Keratinocyte (primary cell): ENCODE data around the gene VANGL2.

Source experiments
- EZH2 ChIP-seq: IDR thresholded peaks from one replicate; pipeline ENCODE4 v1.6.1; 2012; ENCODE audit warnings: inconsistent platforms, mild to moderate bottlenecking, low read length, moderate library complexity
- TF ChIP-seq, protein P1 (sequence below), 3 experiments: IDR thresholded peaks in 1 of 3; conservative IDR thresholded peaks in 1 of 3; optimal IDR thresholded peaks in 1 of 3; 2 replicates in 2 of 3; 3 replicates in 1 of 3; pipeline versions ENCODE3 to v1.5.1; 2011; ENCODE audit warnings: low read length in 3 of 3, mild to moderate bottlenecking in 3 of 3, moderate library complexity in 2 of 3, control low read depth in 1 of 3, inconsistent platforms in 1 of 3; ENCODE audit not compliant: insufficient read depth in 2 of 3; ENCODE audit errors: extremely low read depth in 1 of 3

DNA sequence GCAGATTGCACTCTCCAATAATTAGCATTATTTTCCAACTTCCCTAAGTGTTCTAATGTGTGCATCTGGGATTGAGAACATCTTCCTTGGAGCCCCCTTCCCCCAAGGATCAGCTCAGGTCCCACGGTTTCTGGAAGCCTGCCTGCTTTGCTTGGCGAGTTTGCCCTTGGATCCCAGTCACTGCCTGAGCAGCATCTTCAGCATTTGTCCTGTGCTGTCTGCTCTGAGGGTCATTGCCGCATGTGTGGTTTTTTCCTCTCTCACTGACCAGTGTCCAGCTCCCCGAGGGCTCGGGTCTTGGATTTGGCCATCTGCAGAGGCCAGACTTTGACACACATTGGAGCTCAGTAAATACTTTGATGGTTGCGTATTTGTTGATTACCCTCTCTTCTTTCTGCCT, 18.1 kb downstream of the VANGL2 start:
- TF ChIP-seq, protein P1, sequence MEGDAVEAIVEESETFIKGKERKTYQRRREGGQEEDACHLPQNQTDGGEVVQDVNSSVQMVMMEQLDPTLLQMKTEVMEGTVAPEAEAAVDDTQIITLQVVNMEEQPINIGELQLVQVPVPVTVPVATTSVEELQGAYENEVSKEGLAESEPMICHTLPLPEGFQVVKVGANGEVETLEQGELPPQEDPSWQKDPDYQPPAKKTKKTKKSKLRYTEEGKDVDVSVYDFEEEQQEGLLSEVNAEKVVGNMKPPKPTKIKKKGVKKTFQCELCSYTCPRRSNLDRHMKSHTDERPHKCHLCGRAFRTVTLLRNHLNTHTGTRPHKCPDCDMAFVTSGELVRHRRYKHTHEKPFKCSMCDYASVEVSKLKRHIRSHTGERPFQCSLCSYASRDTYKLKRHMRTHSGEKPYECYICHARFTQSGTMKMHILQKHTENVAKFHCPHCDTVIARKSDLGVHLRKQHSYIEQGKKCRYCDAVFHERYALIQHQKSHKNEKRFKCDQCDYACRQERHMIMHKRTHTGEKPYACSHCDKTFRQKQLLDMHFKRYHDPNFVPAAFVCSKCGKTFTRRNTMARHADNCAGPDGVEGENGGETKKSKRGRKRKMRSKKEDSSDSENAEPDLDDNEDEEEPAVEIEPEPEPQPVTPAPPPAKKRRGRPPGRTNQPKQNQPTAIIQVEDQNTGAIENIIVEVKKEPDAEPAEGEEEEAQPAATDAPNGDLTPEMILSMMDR (optimal IDR thresholded peaks at IDR 0.05 in 1 of 3, IDR thresholded peaks at IDR 0.05 in 1 of 3, conservative IDR thresholded peaks at IDR 0.05 in 1 of 3; ENCODE audit: extremely low read depth in 1 of 3, insufficient read depth in 2 of 3, low read length in 3 of 3): no peak
- no peak for TF ChIP-seq EZH2
